Astrocyte (in vitro differentiated cells and primary cell): ENCODE data around the gene CSNK2A1. TPM values are rescaled to one million over a fixed set of nuclear protein-coding genes. Genes with fewer than 3 reads are reported as not detected.

Experiments
- DNase-seq: peaks from one replicate; pipeline ENCODE4 v3.0.0-alpha.2; 2010; ENCODE audit warnings: low read depth
- FAIRE-seq: peaks from 2 replicates; lab custom pipeline; 2011; peaks lifted over from hg19 to GRCh38; lab: Jason Lieb, UNC
- H2AFZ ChIP-seq: 2 replicates; pipeline ENCODE4 v1.6.0; 2012; ENCODE audit warnings: low read depth, low read length, inconsistent platforms
- H3K27ac ChIP-seq: 2 replicates; pipeline ENCODE4 v1.5.1; 2011; ENCODE audit warnings: low read depth, low read length, inconsistent platforms
- H3K27me3 ChIP-seq: 2 replicates; pipeline ENCODE4 v1.6.0; 2011; ENCODE audit warnings: low read length, inconsistent platforms; ENCODE audit not compliant: insufficient read depth
- H3K36me3 ChIP-seq: 2 replicates; pipeline ENCODE4 v1.5.1; 2011; ENCODE audit warnings: low read length, inconsistent platforms; ENCODE audit not compliant: insufficient read depth
- H3K4me1 ChIP-seq: 2 replicates; pipeline ENCODE4 v1.5.1; 2011; ENCODE audit warnings: low read length, inconsistent platforms; ENCODE audit not compliant: insufficient read depth
- H3K4me2 ChIP-seq: 2 replicates; pipeline ENCODE4 v1.6.0; 2012; ENCODE audit warnings: low read length, inconsistent platforms
- H3K4me3 ChIP-seq: 2 replicates; pipeline ENCODE4 v1.5.1; 2011; ENCODE audit warnings: low read depth, mild to moderate bottlenecking, low read length, inconsistent platforms; ENCODE audit not compliant: insufficient read depth
- H3K79me2 ChIP-seq: 2 replicates; pipeline ENCODE4 v1.6.0; 2012; ENCODE audit warnings: mild to moderate bottlenecking, low read length, inconsistent platforms; ENCODE audit not compliant: insufficient read depth
- H3K9ac ChIP-seq: 2 replicates; pipeline ENCODE4 v1.6.0; 2012; ENCODE audit warnings: mild to moderate bottlenecking, low read length, inconsistent platforms
- H3K9me3 ChIP-seq: 2 replicates; pipeline ENCODE4 v1.5.1; 2012; ENCODE audit warnings: low read depth, mild to moderate bottlenecking, low read length, inconsistent platforms; ENCODE audit not compliant: insufficient read depth
- H4K20me1 ChIP-seq: 2 replicates; pipeline ENCODE4 v1.6.0; 2012; ENCODE audit warnings: low read length, inconsistent platforms; ENCODE audit not compliant: insufficient read depth
- H3K27ac Mint-ChIP-seq: one replicate; pipeline ENCODE4 v1.8.0; 2021; ENCODE audit warnings: mild to moderate bottlenecking, mixed read lengths; ENCODE audit not compliant: unreplicated experiment
- H3K27me3 Mint-ChIP-seq: one replicate; pipeline ENCODE4 v1.8.0; 2021; ENCODE audit warnings: low read depth, mixed read lengths; ENCODE audit not compliant: unreplicated experiment
- H3K36me3 Mint-ChIP-seq: one replicate; pipeline ENCODE4 v1.8.0; 2021; ENCODE audit warnings: low read depth, mixed read lengths; ENCODE audit not compliant: unreplicated experiment
- H3K4me1 Mint-ChIP-seq: one replicate; pipeline ENCODE4 v1.8.0; 2021; ENCODE audit warnings: low read depth, mixed read lengths; ENCODE audit not compliant: unreplicated experiment
- H3K4me3 Mint-ChIP-seq: one replicate; pipeline ENCODE4 v1.8.0; 2021; ENCODE audit warnings: mild to moderate bottlenecking, moderate library complexity, mixed read lengths; ENCODE audit not compliant: unreplicated experiment
- H3K9me3 Mint-ChIP-seq: one replicate; pipeline ENCODE4 v1.8.0; 2021; ENCODE audit warnings: mild to moderate bottlenecking, mixed read lengths; ENCODE audit not compliant: unreplicated experiment
- EZH2 ChIP-seq: IDR thresholded peaks from 2 replicates; pipeline ENCODE4 v1.6.1; 2012; ENCODE audit warnings: mild to moderate bottlenecking, low read length, inconsistent platforms; ENCODE audit not compliant: insufficient read depth
- total RNA-seq: library from RNA; stranded (reverse); gene quantifications from 2 replicates; pipeline ENCODE4 v1.2.1, GENCODE V29; 2021
- TF ChIP-seq, protein P1 (sequence below): IDR thresholded peaks from 2 replicates; pipeline ENCODE4 v1.5.1; 2011; ENCODE audit warnings: low read depth, mild to moderate bottlenecking, inconsistent platforms, low read length, moderate library complexity; ENCODE audit not compliant: insufficient read depth

CSNK2A1 gene
- total RNA-seq, 1 donor from 2014 or later, result 226 TPM

DNA sequence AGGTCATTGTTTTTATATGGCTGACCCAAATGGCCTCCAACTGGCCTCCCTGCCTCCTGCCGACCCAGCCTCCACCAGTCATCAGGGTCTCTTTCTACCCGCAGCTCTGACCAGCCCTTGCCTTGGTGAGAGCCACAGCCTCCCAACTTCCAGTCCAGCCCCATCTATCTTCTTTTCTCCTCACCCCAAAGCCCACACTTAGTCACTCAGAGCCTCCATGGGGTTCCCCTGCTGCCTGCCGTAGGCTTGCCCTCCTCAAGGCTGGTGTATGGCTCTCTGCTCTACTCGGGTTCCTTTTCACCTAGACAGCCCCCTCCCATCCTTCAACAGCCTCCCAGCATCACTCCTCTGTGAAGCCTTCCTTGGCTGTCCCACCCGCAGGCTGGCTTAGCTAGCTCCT, 48.4 kb upstream of the CSNK2A1 start:
- H3K4me3 ChIP-seq, result no peak overlapping the region
- H3K36me3 ChIP-seq, result no peaks in the 10 kb centered on the region
- no peaks in the 10 kb centered on the region for H3K9me3 ChIP-seq
- Mint-ChIP-seq H3K4me3 (no peak overlapping the region), H3K4me1 (peaks cover 2% of the 10 kb centered on the region), H3K27ac (no peak overlapping the region), H3K27me3 (peaks cover 23% of the 10 kb centered on the region), H3K36me3 (no peaks in the 10 kb centered on the region), H3K9me3 (no peaks in the 10 kb centered on the region)
- FAIRE-seq (no peak), DNase-seq (no peak)
- TF ChIP-seq EZH2, result no peak
- TF ChIP-seq, protein P1, sequence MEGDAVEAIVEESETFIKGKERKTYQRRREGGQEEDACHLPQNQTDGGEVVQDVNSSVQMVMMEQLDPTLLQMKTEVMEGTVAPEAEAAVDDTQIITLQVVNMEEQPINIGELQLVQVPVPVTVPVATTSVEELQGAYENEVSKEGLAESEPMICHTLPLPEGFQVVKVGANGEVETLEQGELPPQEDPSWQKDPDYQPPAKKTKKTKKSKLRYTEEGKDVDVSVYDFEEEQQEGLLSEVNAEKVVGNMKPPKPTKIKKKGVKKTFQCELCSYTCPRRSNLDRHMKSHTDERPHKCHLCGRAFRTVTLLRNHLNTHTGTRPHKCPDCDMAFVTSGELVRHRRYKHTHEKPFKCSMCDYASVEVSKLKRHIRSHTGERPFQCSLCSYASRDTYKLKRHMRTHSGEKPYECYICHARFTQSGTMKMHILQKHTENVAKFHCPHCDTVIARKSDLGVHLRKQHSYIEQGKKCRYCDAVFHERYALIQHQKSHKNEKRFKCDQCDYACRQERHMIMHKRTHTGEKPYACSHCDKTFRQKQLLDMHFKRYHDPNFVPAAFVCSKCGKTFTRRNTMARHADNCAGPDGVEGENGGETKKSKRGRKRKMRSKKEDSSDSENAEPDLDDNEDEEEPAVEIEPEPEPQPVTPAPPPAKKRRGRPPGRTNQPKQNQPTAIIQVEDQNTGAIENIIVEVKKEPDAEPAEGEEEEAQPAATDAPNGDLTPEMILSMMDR, result no peak
- no peak overlapping the region for H2AFZ ChIP-seq
- H3K9ac ChIP-seq, result no peak overlapping the region
- H4K20me1 ChIP-seq, result no peaks in the 10 kb centered on the region
- H3K27me3 ChIP-seq, result peaks cover 5% of the 10 kb centered on the region
- no peaks in the 10 kb centered on the region for H3K79me2 ChIP-seq
- H3K27ac ChIP-seq, result no peak overlapping the region
- no peaks in the 10 kb centered on the region for H3K4me1 ChIP-seq
- H3K4me2 ChIP-seq, result no peak overlapping the region

DNA sequence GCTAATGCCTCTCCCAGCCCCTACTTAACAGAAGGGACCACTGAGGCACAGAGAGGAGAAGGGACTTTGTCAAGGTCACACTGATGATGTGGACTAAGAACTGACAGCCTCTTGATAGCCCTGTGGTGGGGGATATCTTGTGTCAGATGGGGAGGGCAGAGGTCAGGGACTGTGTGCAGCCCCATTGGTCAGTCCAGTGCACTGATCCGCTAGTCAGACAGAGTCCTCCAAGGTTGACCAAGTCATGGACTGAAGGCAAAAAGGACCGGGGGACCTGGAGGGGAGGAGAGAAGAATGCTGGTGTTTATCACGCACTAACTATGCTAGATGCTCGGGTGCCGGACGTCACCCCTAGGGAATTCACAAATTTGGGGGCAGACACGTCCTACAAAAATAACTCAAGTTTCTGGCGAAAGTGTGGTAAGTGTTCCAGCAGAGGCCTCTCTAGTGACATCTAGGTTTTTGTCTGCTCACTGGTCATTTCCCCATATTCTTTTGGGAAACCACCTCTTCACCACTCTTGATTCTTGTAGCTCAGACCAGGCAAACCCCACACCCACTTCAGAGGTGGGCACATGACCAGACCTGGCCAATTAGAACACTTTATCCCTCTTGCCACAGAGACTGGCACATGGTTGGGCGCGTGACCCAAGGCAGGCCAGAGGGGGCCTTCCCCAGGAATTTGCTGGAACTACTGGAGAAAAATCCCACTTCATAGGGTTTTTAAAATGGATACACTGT, 45.5 kb upstream of the CSNK2A1 start:
- H3K9ac ChIP-seq, result no peak overlapping the region
- no peaks in the 10 kb centered on the region for H3K9me3 ChIP-seq
- Mint-ChIP-seq H3K36me3 (no peaks in the 10 kb centered on the region), H3K27ac (no peak overlapping the region), H3K4me3 (no peak overlapping the region), H3K4me1 (peaks cover 2% of the 10 kb centered on the region), H3K9me3 (no peaks in the 10 kb centered on the region), H3K27me3 (peaks cover 23% of the 10 kb centered on the region)
- no peak overlapping the region for H3K4me2 ChIP-seq
- TF ChIP-seq EZH2, result no peak
- TF ChIP-seq, protein P1, result no peak
- H3K27me3 ChIP-seq, result peaks cover 5% of the 10 kb centered on the region
- no peak overlapping the region for H3K27ac ChIP-seq
- FAIRE-seq, result no peak
- H2AFZ ChIP-seq, result no peak overlapping the region
- no peaks in the 10 kb centered on the region for H3K79me2 ChIP-seq
- H3K36me3 ChIP-seq, result no peaks in the 10 kb centered on the region
- no peak for DNase-seq
- H3K4me1 ChIP-seq, result no peaks in the 10 kb centered on the region
- H4K20me1 ChIP-seq, result no peaks in the 10 kb centered on the region
- H3K4me3 ChIP-seq, result no peak overlapping the region

- no peak overlapping the region for H3K27ac ChIP-seq
- H3K36me3 Mint-ChIP-seq, result no peaks in the 10 kb centered on the region
- peaks cover 2% of the 10 kb centered on the region for H3K4me1 Mint-ChIP-seq
- H3K9ac ChIP-seq, result no peak overlapping the region
- H3K27me3 ChIP-seq, result peaks cover 5% of the 10 kb centered on the region
- TF ChIP-seq, protein P1, result no peak
- TF ChIP-seq EZH2, result no peak
- H3K27me3 Mint-ChIP-seq, result peaks cover 23% of the 10 kb centered on the region
- DNase-seq, result no peak
- H3K9me3 Mint-ChIP-seq, result no peaks in the 10 kb centered on the region
- H3K4me1 ChIP-seq, result no peaks in the 10 kb centered on the region
- no peak overlapping the region for H3K4me2 ChIP-seq
- H3K79me2 ChIP-seq, result no peaks in the 10 kb centered on the region
- H3K36me3 ChIP-seq, result no peaks in the 10 kb centered on the region
- no peak overlapping the region for H3K4me3 Mint-ChIP-seq
- FAIRE-seq, result no peak
- H2AFZ ChIP-seq, result no peak overlapping the region
- no peak overlapping the region for H3K27ac Mint-ChIP-seq
- H4K20me1 ChIP-seq, result no peaks in the 10 kb centered on the region
- H3K9me3 ChIP-seq, result no peaks in the 10 kb centered on the region
- no peak overlapping the region for H3K4me3 ChIP-seq
Measured at GRCh38 chr20:588476-588875, 44.9 kb upstream of the CSNK2A1 start.
